ENCODE measurements around the gene CNKSR3.

DNA sequence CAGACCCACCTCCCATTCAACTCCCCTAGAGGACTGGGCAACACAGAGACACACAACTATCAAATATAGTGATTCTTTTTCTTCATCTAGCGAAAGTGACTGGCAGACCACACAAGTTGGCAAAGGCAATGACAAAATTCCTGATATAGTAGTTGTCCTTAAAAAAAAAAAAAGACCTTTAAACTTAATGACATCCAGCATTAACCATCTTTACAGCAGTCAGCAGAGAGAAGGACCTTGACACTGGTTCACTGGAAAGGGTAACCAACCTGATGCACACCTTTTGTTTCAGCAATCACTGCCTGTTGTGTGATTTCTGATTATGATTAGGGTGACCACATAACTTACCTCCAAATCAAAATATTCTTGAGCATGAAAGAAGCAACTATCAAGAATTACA, 1.7 kb upstream of the CNKSR3 start:
- TF ChIP-seq CTCF (IDR thresholded peaks at IDR 0.05) (no peak), POLR2A (IDR thresholded peaks at IDR 0.05) (no peak)

All from body of pancreas (tissue), 4 donors.